Endothelial cell of umbilical vein (primary cell): ENCODE measurements around the gene AHRR. TPM values are rescaled to one million over a fixed set of nuclear protein-coding genes. Genes with fewer than 3 reads are reported as not detected.

Experiments
- BruUV-seq: library from RNA; stranded (reverse); fragments of 400-500 nt; replicated peaks from 2 replicates; lab custom pipeline; 2021; lab: Mats Ljungman, UMichigan
- CTCF ChIA-PET: fragments of 300-600, 350-600 bp; sonication (Branson Sonifier 250); formaldehyde crosslinking; loops from one replicate; lab custom pipeline; 2021; ENCODE audit warnings: antibody characterized with exemption, inconsistent platforms; lab: Charles Lee
- POLR2A ChIA-PET: fragments of 300-600, 350-600 bp; sonication (Branson Sonifier 250); formaldehyde crosslinking; loops from one replicate; lab custom pipeline; 2021; ENCODE audit warnings: antibody characterized with exemption, inconsistent platforms; lab: Charles Lee
- DNase-seq: peaks from one replicate; pipeline ENCODE4 v3.0.0-alpha.2; 2011; ENCODE audit warnings: low read depth, low spot score
- FAIRE-seq: peaks from 2 replicates; lab custom pipeline; 2011; peaks lifted over from hg19 to GRCh38; lab: Jason Lieb, UNC
- H2AFZ ChIP-seq: 2 replicates; pipeline ENCODE4 v1.6.0; 2012; ENCODE audit warnings: low read depth, low read length, control low read depth, inconsistent platforms
- H3K27ac ChIP-seq: 2 replicates; pipeline ENCODE4 v1.5.1; 2011; ENCODE audit warnings: low read depth, mild to moderate bottlenecking, control low read depth, low read length, moderate library complexity; ENCODE audit not compliant: insufficient read depth
- H3K27me3 ChIP-seq, 2 experiments: 2 replicates each; pipeline versions ENCODE4 v1.6.0 to v1.6.1; 2011; ENCODE audit warnings: low read length in 2 of 2, mixed read lengths in 1 of 2; ENCODE audit not compliant: control insufficient read depth in 2 of 2, insufficient read depth in 2 of 2
- H3K36me3 ChIP-seq, 2 experiments: 2 replicates in 1 of 2; 3 replicates in 1 of 2; pipeline ENCODE4 v1.5.1; 2011; ENCODE audit warnings: low read length in 2 of 2, mild to moderate bottlenecking in 1 of 2, moderate library complexity in 1 of 2; ENCODE audit not compliant: control insufficient read depth in 2 of 2, insufficient read depth in 2 of 2; ENCODE audit errors: extremely low read depth in 1 of 2
- H3K4me1 ChIP-seq: 3 replicates; pipeline ENCODE4 v1.5.1; 2011; ENCODE audit warnings: mild to moderate bottlenecking, low read length; ENCODE audit not compliant: control insufficient read depth, insufficient read depth; ENCODE audit errors: extremely low read depth
- H3K4me2 ChIP-seq: 2 replicates; pipeline ENCODE4 v1.6.1; 2011; ENCODE audit warnings: low read length, control low read depth, mixed read lengths; ENCODE audit not compliant: insufficient read depth
- H3K4me3 ChIP-seq, 3 experiments: fragments of 200-600 bp in 1 of 3; sonication (generic), shearing (Covaris generic) in 1 of 3; replicated peaks in 1 of 3; 2 replicates each; pipeline ENCODE4 v1.5.1; 2011 to 2016; ENCODE audit warnings: control low read depth in 3 of 3, low read length in 3 of 3, mild to moderate bottlenecking in 2 of 3, inconsistent platforms in 1 of 3, low read depth in 1 of 3, moderate library complexity in 1 of 3; ENCODE audit not compliant: insufficient read depth in 1 of 3
- H3K79me2 ChIP-seq: 2 replicates; pipeline ENCODE4 v1.6.0; 2012; ENCODE audit warnings: low read length, inconsistent platforms; ENCODE audit not compliant: control insufficient read depth, insufficient read depth
- H3K9ac ChIP-seq: replicated peaks from 2 replicates; pipeline ENCODE3; 2011; ENCODE audit warnings: low read length, control low read depth; ENCODE audit not compliant: insufficient read depth; ENCODE audit errors: extremely low read depth
- H3K9me1 ChIP-seq: replicated peaks from 3 replicates; pipeline ENCODE4 v1.6.0; 2011; ENCODE audit warnings: mild to moderate bottlenecking, low read length; ENCODE audit not compliant: control insufficient read depth, insufficient read depth; ENCODE audit errors: extremely low read depth
- H3K9me3 ChIP-seq: replicated peaks from 2 replicates; pipeline ENCODE4 v1.5.1; 2012; ENCODE audit warnings: low read length, inconsistent platforms; ENCODE audit not compliant: control insufficient read depth, insufficient read depth
- H4K20me1 ChIP-seq: replicated peaks from 2 replicates; pipeline ENCODE3; 2011; ENCODE audit warnings: mild to moderate bottlenecking, low read length; ENCODE audit not compliant: control insufficient read depth, insufficient read depth; ENCODE audit errors: extremely low read depth
- CTCF ChIP-seq, 2 donors: IDR thresholded peaks; 1 replicate in 1 of 2; 2 replicates in 1 of 2; pipeline ENCODE4 v1.5.1; 2011; ENCODE audit warnings: low read length in 2 of 2, mild to moderate bottlenecking in 2 of 2, moderate library complexity in 2 of 2, control low read depth in 1 of 2, inconsistent platforms in 1 of 2, low read depth in 1 of 2; ENCODE audit not compliant: insufficient read depth in 1 of 2; ENCODE audit errors: extremely low read depth in 1 of 2
- EZH2 ChIP-seq: IDR thresholded peaks from 2 replicates; pipeline ENCODE4 v1.6.1; 2012; ENCODE audit warnings: borderline replicate concordance, low read depth, mild to moderate bottlenecking, moderate library complexity, low read length, inconsistent platforms; ENCODE audit not compliant: severe bottlenecking
- FOS ChIP-seq: IDR thresholded peaks from 2 replicates; pipeline ENCODE4 v1.6.1; 2011; ENCODE audit warnings: mild to moderate bottlenecking, low read length, moderate library complexity, borderline replicate concordance; ENCODE audit not compliant: insufficient read depth
- GATA2 ChIP-seq: IDR thresholded peaks from 2 replicates; pipeline ENCODE4 v1.7.0; 2011; ENCODE audit warnings: low read depth, mild to moderate bottlenecking, moderate library complexity, mixed read lengths, low read length; ENCODE audit not compliant: insufficient read length, insufficient read depth
- JUN ChIP-seq: IDR thresholded peaks from 2 replicates; pipeline ENCODE4 v1.6.1; 2011; ENCODE audit warnings: borderline replicate concordance, low read depth; ENCODE audit not compliant: insufficient read length, insufficient read depth
- MAX ChIP-seq: IDR thresholded peaks from 2 replicates; pipeline ENCODE4 v1.6.1; 2011; ENCODE audit not compliant: insufficient read depth, insufficient read length
- MYC ChIP-seq: IDR thresholded peaks from one replicate; pipeline ENCODE4 v1.6.1; 2011; ENCODE audit warnings: mild to moderate bottlenecking, low read depth, low read length
- POLR2A ChIP-seq: IDR thresholded peaks from 2 replicates; pipeline ENCODE4 v1.6.1; 2012; ENCODE audit warnings: low read depth, mild to moderate bottlenecking, control low read depth, low read length
- POLR2AphosphoS5 ChIP-seq: IDR thresholded peaks from 2 replicates; pipeline ENCODE4 v1.6.1; 2012; ENCODE audit warnings: low read depth, mild to moderate bottlenecking, control low read depth, low read length, moderate library complexity; ENCODE audit not compliant: insufficient read depth
- dilution Hi-C: fragments of 300-500 bp; cut with MboI; formaldehyde crosslinking; loops from one replicate; pipeline ENCODE4 v1.15.0; 2019; ENCODE audit warnings: low sequenced_read_pairs; ENCODE audit not compliant: extremely low pct_ligation_motif_present
- intact Hi-C: fragments of 100-400 bp; cut with micrococcal nuclease; formaldehyde crosslinking; loops from one replicate; pipeline ENCODE4 v1.10.0; 2022
- polyA plus RNA-seq, 4 experiments: library from polyadenylated mRNA; depleted of rRNA in 3 of 4; stranded (reverse) in 3 of 4; unstranded in 1 of 4; fragments of >200 nt; gene quantifications; 2 replicates each; pipeline versions ENCODE4 v1.2.1 to v1.2.3, GENCODE V29; 2011 to 2012; ENCODE audit warnings: missing spikeins in 1 of 4
- total RNA-seq: library from RNA; stranded (reverse); gene quantifications from 2 replicates; pipeline ENCODE4 v1.2.3, GENCODE V29; 2021

The AHRR gene
- total and polyA plus RNA-seq, 2 donors (not counting 3 experiments of a cell fraction or from before 2014, with no cell fraction given) = 3.1 to 7.3 TPM

- no peak overlapping the region for H3K4me2 ChIP-seq
- TF ChIP-seq EZH2 (no peak), POLR2AphosphoS5 (no peak), GATA2 (no peak), MYC (no peak), MAX (no peak), FOS (no peak), JUN (no peak), CTCF (IDR thresholded peaks at IDR 0.05; ENCODE audit: extremely low read depth in 1 of 2, insufficient read depth in 1 of 2, low read depth in 1 of 2, low read length in 2 of 2) (no peak), POLR2A (no peak)
- H2AFZ ChIP-seq = no peak overlapping the region
- peaks cover 5 to 10% of the 10 kb centered on the region in 2 experiments for H3K27me3 ChIP-seq
- FAIRE-seq = no peak
- H4K20me1 ChIP-seq = no peaks in the 10 kb centered on the region
- no peaks in the 10 kb centered on the region for H3K36me3 ChIP-seq
- H3K27ac ChIP-seq = no peak overlapping the region
- H3K79me2 ChIP-seq = peaks cover 3% of the 10 kb centered on the region
- intact Hi-C loops (no loop called here), dilution Hi-C loops (no loop called here)
- H3K4me1 ChIP-seq = peaks cover 6% of the 10 kb centered on the region
- H3K9me3 ChIP-seq = no peaks in the 10 kb centered on the region
- no peak for DNase-seq
- H3K9me1 ChIP-seq = no peaks in the 10 kb centered on the region
- no TSS peak for BruUV-seq
- no peak overlapping the region for H3K4me3 ChIP-seq
- no peak overlapping the region for H3K9ac ChIP-seq
- POLR2A ChIA-PET = no interaction called here
- CTCF ChIA-PET = no interaction called here
Observed at GRCh38 chr5:476102-476813, 154.7 kb downstream of the AHRR start.
